ENCODE measurements around the gene TIAL1.

The TIAL1 gene

DNA sequence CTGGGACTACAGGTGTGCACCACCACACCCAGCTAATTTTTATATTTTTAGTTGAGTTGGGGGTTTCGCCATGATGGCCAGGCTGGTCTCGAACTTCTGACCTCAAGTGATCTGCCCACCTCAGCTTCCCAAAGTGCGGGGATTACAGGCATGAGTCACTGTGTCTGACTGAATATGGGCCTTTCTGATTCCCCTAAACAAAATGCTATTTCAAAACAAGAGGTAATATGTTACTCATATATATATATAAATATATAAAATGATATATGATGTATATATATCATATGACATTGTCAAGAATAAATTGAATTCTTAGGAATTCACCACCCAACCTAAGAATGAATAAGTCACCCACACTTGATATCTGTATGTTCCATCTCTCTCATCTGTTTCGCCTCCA lies 12.8 kb upstream of the TIAL1 start:
- DNase-seq (ENCODE audit: low read depth): no peak
- Histone ChIP-seq H3K9me3 (ENCODE audit: control insufficient read depth, low read length) (no peaks in the 10 kb centered on the region), H3K36me3 (ENCODE audit: control insufficient read depth, insufficient read depth, low read length, severe bottlenecking) (no peaks in the 10 kb centered on the region), H3K9ac (ENCODE audit: low read length) (no peak overlapping the region), H3K27me3 (replicated peaks; ENCODE audit: control insufficient read depth, insufficient read depth, low read length) (no peaks in the 10 kb centered on the region), H3K4me1 (ENCODE audit: control insufficient read depth, insufficient read depth, low read length) (no peaks in the 10 kb centered on the region), H3K4me3 (ENCODE audit: low read length) (no peak overlapping the region)

DNA sequence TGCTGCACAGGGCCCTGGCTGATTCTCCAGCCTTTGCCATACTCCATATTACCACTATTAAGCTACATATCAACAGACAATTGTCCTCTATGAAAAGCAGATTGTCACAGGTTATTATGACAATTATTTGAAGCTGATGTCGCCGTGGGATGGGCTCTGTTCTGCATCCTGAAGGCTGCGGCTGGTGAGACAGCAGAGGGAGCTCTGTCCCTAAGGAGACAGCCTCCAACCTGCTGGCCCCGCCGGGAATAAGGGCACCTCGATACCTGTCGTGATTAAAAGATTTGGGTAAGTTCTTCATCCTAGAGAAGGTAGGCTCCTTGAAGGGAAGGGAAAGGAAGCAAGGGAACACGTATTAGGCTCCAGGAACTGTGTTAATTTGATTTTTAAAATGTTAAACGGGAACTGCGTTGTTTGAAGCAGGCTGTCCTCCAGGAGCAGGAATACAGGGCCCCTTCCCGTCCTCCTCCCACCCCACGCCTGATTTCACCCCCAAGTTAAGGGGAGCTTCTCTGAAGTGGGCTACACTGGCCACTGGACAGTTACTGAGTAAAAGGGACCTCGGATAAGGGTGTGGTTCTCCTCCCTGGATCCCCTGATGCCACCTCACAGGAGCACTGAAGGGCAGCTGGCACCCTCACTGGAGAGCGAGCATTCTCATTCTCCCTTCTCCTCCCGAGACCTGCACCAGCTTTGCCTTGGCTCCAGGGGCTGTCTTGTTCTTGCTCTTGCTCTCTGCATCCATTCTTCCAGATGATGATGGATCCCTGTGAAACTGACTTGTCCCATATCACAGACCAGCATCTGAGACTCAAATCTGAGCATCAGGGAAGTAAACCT lies 11.8 kb upstream of the TIAL1 start:
- Histone ChIP-seq H3K4me1 (ENCODE audit: control insufficient read depth, insufficient read depth, low read length) (no peaks in the 10 kb centered on the region), H3K36me3 (ENCODE audit: control insufficient read depth, insufficient read depth, low read length, severe bottlenecking) (no peaks in the 10 kb centered on the region), H3K27me3 (replicated peaks; ENCODE audit: control insufficient read depth, insufficient read depth, low read length) (no peaks in the 10 kb centered on the region), H3K9me3 (ENCODE audit: control insufficient read depth, low read length) (no peaks in the 10 kb centered on the region), H3K9ac (ENCODE audit: low read length) (no peak overlapping the region), H3K4me3 (ENCODE audit: low read length) (no peak overlapping the region)
- peak; percentile 65 for DNase-seq (ENCODE audit: low read depth)

DNA sequence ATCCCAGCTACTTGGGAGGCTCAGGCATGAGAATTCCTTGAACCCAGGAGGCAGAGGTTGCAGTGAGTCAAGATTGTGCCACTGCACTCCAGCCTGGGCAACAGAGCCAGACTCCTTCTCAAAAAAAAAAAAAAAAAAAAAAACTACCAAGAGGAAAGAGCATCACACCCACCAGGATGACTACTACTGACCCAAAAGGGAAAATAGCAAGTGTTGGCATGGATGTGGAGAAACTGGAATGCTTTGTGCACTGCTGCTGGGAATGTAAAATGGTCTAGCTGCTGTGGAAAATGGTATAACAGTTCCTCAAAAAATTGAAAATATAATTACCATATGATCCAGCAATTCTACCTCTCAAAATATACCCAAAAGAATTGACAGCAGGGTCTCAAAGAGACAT lies 7.7 kb upstream of the TIAL1 start:
- Histone ChIP-seq H3K4me3 (ENCODE audit: low read length) (no peak overlapping the region), H3K9ac (ENCODE audit: low read length) (no peak overlapping the region), H3K36me3 (ENCODE audit: control insufficient read depth, insufficient read depth, low read length, severe bottlenecking) (no peaks in the 10 kb centered on the region), H3K4me1 (ENCODE audit: control insufficient read depth, insufficient read depth, low read length) (no peaks in the 10 kb centered on the region), H3K27me3 (replicated peaks; ENCODE audit: control insufficient read depth, insufficient read depth, low read length) (no peaks in the 10 kb centered on the region), H3K9me3 (ENCODE audit: control insufficient read depth, low read length) (no peaks in the 10 kb centered on the region)
- DNase-seq (ENCODE audit: low read depth): no peak

DNA sequence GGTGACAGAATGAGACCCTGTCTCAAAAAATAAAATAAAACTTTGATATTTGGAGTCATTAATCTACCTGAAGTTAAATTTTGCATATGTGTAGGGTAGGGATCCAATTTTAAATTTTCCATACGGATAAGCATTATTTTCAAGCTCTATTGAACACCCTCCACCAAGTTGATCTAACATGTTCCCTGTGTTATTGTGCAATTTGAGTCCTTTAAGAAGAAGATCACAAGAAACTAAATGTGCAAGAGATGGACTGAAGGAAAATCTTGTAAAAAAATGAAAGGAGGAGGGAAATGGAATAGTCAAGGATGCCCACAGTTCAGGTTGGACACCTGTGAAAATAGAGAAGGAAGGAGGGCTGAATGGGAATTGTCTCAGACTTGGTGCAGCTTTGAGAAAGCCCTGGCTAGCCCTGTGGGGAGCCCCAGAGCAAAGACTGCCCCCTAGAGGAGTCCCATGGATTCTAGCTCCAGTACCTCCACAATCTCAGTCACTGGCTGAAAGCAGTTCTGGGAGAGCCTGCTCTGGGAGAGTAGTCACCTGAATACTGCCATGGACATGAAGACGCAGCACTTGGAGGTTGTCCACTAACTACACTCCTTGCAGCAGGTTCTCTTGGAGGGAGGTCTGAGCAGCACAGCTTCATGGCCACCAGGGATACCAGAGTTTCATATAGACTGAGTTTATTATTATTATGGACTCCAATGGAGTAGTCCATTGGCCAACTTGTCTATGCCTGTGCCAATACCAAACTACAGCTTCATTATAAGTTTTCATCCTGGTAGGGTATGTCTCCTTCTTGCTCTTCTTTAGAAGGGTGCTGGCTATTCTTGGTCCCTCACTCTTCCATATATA lies 5.7 kb upstream of the TIAL1 start:
- Histone ChIP-seq H3K36me3 (ENCODE audit: control insufficient read depth, insufficient read depth, low read length, severe bottlenecking) (no peaks in the 10 kb centered on the region), H3K4me3 (ENCODE audit: low read length) (no peak overlapping the region), H3K9ac (ENCODE audit: low read length) (no peak overlapping the region), H3K4me1 (ENCODE audit: control insufficient read depth, insufficient read depth, low read length) (peaks cover 5% of the 10 kb centered on the region), H3K27me3 (replicated peaks; ENCODE audit: control insufficient read depth, insufficient read depth, low read length) (no peaks in the 10 kb centered on the region), H3K9me3 (ENCODE audit: control insufficient read depth, low read length) (no peaks in the 10 kb centered on the region)
- no peak for DNase-seq (ENCODE audit: low read depth)

DNA sequence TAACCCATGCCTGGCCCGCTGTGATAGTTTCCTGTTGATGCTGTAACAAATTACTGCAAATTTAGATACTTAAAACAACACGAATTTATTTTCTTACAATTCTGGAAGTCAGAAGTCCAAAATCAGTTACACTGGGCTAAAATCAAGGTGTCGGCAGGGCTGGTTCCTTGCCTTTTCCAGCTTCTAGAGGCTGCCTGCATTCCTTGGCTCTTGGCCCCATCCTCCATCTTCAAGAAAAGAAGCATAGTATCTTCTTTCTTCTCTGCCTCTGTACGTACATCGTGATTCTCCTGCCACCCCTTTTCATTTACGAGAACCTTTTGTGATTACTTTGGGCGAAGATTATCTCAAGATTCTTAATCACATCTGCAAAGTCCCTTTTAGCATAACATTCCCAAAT lies 1.6 kb upstream of the TIAL1 start:
- no peak overlapping the region for H3K4me3 ChIP-seq (ENCODE audit: low read length)
- H3K4me1 ChIP-seq (ENCODE audit: control insufficient read depth, insufficient read depth, low read length): peaks cover 26% of the 10 kb centered on the region
- H3K27me3 ChIP-seq (replicated peaks; ENCODE audit: control insufficient read depth, insufficient read depth, low read length): no peaks in the 10 kb centered on the region
- H3K9ac ChIP-seq (ENCODE audit: low read length): no peak overlapping the region
- no peak for DNase-seq (ENCODE audit: low read depth)
- H3K9me3 ChIP-seq (ENCODE audit: control insufficient read depth, low read length): no peaks in the 10 kb centered on the region
- H3K36me3 ChIP-seq (ENCODE audit: control insufficient read depth, insufficient read depth, low read length, severe bottlenecking): peaks cover 5% of the 10 kb centered on the region

DNA sequence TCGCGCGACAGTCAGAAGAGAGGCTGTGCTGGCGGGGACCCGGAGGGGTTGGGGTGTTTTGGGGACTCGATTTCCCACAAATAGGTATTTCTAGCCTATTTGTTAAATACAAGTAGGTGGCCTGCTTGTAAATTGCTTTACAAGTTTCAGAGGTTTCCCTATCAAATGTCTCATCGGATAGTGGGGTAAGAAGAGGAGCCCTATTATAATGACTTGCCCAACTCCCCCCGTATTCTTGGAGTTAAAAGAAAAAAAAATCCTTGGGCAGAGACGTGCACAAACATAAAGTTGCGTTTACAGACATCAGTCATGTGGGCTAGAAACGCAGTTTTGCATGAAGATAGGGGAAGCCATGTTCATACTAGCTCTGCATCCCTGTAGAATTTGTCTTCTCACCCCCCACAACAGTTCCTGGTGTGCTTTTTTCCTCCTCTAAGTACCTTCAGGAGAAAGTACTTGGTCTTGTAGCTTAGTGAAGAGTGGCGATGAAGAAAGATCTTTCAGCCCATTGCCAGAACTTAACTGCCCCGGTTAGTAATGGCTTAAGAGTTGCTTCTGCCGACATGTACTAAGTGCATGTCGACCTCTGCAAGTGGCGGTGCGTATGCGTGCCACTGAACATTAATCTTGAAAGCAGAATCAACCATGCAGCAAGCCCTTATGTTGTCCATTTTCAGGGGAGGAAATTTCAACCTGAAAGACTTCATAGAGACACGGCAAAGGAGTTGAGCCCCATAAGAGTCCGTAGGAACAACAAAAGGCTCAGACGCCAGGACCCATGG lies 832 bp upstream of the TIAL1 start:
- DNase-seq (ENCODE audit: low read depth): no peak
- Histone ChIP-seq H3K27me3 (replicated peaks; ENCODE audit: control insufficient read depth, insufficient read depth, low read length) (no peaks in the 10 kb centered on the region), H3K4me3 (ENCODE audit: low read length) (peak overlapping the region; percentile 99), H3K36me3 (ENCODE audit: control insufficient read depth, insufficient read depth, low read length, severe bottlenecking) (peaks cover 5% of the 10 kb centered on the region), H3K9ac (ENCODE audit: low read length) (peak overlapping the region; percentile 99), H3K4me1 (ENCODE audit: control insufficient read depth, insufficient read depth, low read length) (peaks cover 34% of the 10 kb centered on the region), H3K9me3 (ENCODE audit: control insufficient read depth, low read length) (no peaks in the 10 kb centered on the region)

DNA sequence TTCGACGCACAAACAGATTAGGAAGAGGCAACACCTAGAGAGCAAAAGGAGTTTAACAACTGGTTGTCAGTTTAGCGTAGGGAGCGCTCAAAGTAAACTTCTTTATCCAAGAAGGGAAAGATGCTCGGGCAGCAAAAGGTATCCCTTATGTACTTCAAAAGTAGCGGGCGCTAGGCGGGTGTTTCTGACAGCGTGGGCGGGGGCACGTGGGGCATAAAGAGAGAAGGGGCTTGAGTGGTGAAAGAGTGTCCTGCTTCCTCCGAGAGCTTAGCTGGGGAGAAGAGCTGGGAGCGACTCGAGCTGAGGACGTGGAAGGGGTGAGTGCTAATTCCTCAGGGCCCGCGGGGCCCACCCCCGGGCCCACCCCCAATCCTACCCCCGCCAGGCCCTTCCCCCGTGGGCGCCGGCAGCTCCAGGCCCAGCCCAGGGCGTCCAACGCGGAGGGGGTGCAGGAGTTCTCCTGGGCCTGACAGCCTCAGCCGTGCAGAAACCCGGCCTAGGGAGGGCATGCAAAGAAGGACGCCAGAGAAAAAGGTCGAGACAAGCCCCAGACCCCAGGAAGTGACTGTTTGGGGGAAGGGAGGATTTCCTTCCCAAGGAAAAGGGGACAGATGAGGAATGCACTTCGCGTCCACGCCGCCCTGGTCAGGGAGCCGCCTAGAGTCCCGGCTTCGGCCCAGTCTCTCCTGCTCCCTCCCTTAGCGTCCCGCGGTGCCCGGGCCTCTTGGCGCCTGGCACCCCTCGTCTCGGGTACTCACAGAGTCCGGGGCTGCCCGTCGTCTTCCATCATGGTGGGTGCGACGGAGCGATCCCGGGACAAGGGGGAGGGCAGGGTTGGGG lies 868 bp downstream of the TIAL1 start:
- DNase-seq (ENCODE audit: low read depth): peak; percentile 80
- H3K4me3 ChIP-seq (ENCODE audit: low read length): peak overlapping the region; percentile 99
- no peaks in the 10 kb centered on the region for H3K9me3 ChIP-seq (ENCODE audit: control insufficient read depth, low read length)
- peaks cover 6% of the 10 kb centered on the region for H3K36me3 ChIP-seq (ENCODE audit: control insufficient read depth, insufficient read depth, low read length, severe bottlenecking)
- peaks cover 48% of the 10 kb centered on the region for H3K4me1 ChIP-seq (ENCODE audit: control insufficient read depth, insufficient read depth, low read length)
- H3K27me3 ChIP-seq (replicated peaks; ENCODE audit: control insufficient read depth, insufficient read depth, low read length): no peaks in the 10 kb centered on the region
- peak overlapping the region; percentile 99 for H3K9ac ChIP-seq (ENCODE audit: low read length)

DNA sequence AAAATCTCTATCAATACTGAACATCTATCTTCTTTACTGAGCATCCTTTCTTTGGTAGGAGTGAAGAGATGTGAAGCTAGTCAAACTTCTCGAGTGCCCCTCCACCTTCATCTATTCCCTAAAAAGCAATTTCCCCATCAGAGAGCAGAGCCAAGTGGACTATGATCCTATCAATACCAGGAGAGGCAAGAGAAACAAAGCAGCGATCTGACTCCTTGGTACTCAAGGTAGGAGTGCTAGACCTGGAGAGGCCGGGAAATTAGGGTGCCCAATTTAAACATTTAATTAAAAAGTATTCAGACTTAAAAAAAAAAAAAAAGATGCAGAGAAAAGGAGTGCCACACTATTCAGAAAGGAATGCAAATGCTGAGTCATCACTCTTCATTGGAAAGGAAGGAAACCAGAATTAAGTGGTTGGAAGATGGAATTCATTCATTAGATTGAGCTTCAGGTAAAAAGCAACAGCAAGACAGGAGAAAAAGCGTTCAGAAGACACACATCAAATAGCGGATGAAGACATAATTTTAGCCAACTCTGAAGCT lies 1.6 kb downstream of the TIAL1 start:
- Histone ChIP-seq H3K27me3 (replicated peaks; ENCODE audit: control insufficient read depth, insufficient read depth, low read length) (no peaks in the 10 kb centered on the region), H3K9ac (ENCODE audit: low read length) (peak overlapping the region; percentile 99), H3K4me1 (ENCODE audit: control insufficient read depth, insufficient read depth, low read length) (peaks cover 48% of the 10 kb centered on the region), H3K36me3 (ENCODE audit: control insufficient read depth, insufficient read depth, low read length, severe bottlenecking) (peaks cover 10% of the 10 kb centered on the region), H3K4me3 (ENCODE audit: low read length) (peak overlapping the region; percentile 99), H3K9me3 (ENCODE audit: control insufficient read depth, low read length) (no peaks in the 10 kb centered on the region)
- DNase-seq (ENCODE audit: low read depth): peak; percentile 67

DNA sequence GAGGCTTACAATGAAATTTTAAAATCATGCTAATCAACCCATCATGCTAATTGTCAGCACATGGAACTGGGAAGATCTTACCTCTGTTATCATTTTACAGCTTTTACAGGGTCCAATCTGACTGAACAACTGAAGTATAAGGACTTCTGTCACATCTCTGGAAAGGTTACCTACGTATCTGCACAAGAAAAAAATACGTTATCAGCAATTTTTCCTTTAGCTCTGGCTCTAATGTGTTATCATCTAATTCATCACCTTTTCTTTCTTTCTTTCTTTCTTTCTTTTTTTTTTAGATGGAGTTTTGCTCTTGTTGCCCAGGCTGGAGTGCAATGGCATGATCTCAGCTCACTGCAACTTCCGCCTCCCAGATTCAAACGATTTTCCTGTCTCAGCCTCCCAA lies 8.7 kb downstream of the TIAL1 start:
- no peak for DNase-seq (ENCODE audit: low read depth)
- peaks cover 18% of the 10 kb centered on the region for H3K4me1 ChIP-seq (ENCODE audit: control insufficient read depth, insufficient read depth, low read length)
- no peak overlapping the region for H3K9ac ChIP-seq (ENCODE audit: low read length)
- peaks cover 60% of the 10 kb centered on the region for H3K36me3 ChIP-seq (ENCODE audit: control insufficient read depth, insufficient read depth, low read length, severe bottlenecking)
- H3K27me3 ChIP-seq (replicated peaks; ENCODE audit: control insufficient read depth, insufficient read depth, low read length): no peaks in the 10 kb centered on the region
- H3K4me3 ChIP-seq (ENCODE audit: low read length): no peak overlapping the region
- H3K9me3 ChIP-seq (ENCODE audit: control insufficient read depth, low read length): no peaks in the 10 kb centered on the region

DNA sequence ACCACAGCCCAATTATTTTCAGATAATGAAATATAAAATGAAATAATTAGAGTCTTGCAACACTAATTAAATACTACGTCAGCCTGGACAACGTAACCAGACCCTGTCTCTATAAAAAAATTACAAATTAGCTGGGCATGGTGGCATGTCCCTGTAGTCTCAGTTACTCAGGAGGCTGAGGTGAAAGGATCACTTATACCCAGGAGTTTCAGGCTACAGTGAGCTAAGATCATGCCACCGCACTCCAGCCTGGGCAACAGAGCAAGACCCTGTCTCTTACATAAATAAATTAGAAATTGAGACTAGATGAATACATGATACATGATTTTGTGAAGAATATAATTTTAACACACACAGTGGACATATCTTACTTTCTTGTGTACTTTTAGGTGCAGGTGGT lies 18.4 kb downstream of the TIAL1 start:
- H3K9me3 ChIP-seq (ENCODE audit: control insufficient read depth, low read length): no peaks in the 10 kb centered on the region
- no peak overlapping the region for H3K4me3 ChIP-seq (ENCODE audit: low read length)
- H3K4me1 ChIP-seq (ENCODE audit: control insufficient read depth, insufficient read depth, low read length): peaks cover 18% of the 10 kb centered on the region
- H3K27me3 ChIP-seq (replicated peaks; ENCODE audit: control insufficient read depth, insufficient read depth, low read length): no peaks in the 10 kb centered on the region
- no peak overlapping the region for H3K9ac ChIP-seq (ENCODE audit: low read length)
- peaks cover 98% of the 10 kb centered on the region for H3K36me3 ChIP-seq (ENCODE audit: control insufficient read depth, insufficient read depth, low read length, severe bottlenecking)
- no peak for DNase-seq (ENCODE audit: low read depth)

Data from adipocyte (in vitro differentiated cells).